IMR-90 (cell line): ENCODE measurements around the gene SLC22A7.

Experiments used
- BHLHE40 ChIP-seq: fragments of 150-350 bp; IDR thresholded peaks from 2 replicates; pipeline ENCODE4 v1.6.1; 2016; ENCODE audit warnings: mild to moderate bottlenecking, low read depth, low read length
- CEBPB ChIP-seq: IDR thresholded peaks from 2 replicates; pipeline ENCODE4 v1.6.1; 2012; ENCODE audit warnings: low read depth, low read length, improper control_type of control experiment
- CHD1 ChIP-seq: IDR thresholded peaks from 2 replicates; pipeline ENCODE4 v1.6.1; 2012; ENCODE audit warnings: low read depth, low read length, improper control_type of control experiment
- MAFK ChIP-seq: IDR thresholded peaks from 2 replicates; pipeline ENCODE4 v1.6.1; 2012; ENCODE audit warnings: low read depth, low read length, improper control_type of control experiment
- MXI1 ChIP-seq: IDR thresholded peaks from 2 replicates; pipeline ENCODE4 v1.6.1; 2012; ENCODE audit warnings: low read depth, mild to moderate bottlenecking, low read length, moderate library complexity, borderline replicate concordance
- NFE2L2 ChIP-seq: fragments of 150-350 bp; IDR thresholded peaks from 2 replicates; pipeline ENCODE4 v1.6.1; 2016; ENCODE audit warnings: low read depth, mild to moderate bottlenecking, low read length
- POLR2A ChIP-seq: IDR thresholded peaks from 2 replicates; pipeline ENCODE4 v1.6.1; 2012; ENCODE audit warnings: mild to moderate bottlenecking, low read depth, low read length
- RAD21 ChIP-seq: IDR thresholded peaks from 2 replicates; pipeline ENCODE4 v1.6.1; 2012; ENCODE audit warnings: low read length, improper control_type of control experiment
- RFX5 ChIP-seq: IDR thresholded peaks from 2 replicates; pipeline ENCODE4 v1.8.0; 2012; ENCODE audit warnings: low read depth, mild to moderate bottlenecking, low read length, moderate library complexity
- SMC3 ChIP-seq: fragments of 150-350 bp; IDR thresholded peaks from 2 replicates; pipeline ENCODE4 v1.6.1; 2016; ENCODE audit warnings: low read depth, mild to moderate bottlenecking, antibody characterized with exemption, low read length, moderate library complexity
- TF ChIP-seq, protein P1 (sequence below): conservative IDR thresholded peaks from 2 replicates; pipeline ENCODE4 v1.5.1; 2012; ENCODE audit warnings: mild to moderate bottlenecking, low read depth, low read length, improper control_type of control experiment
- TF ChIP-seq, protein P2 (sequence below): fragments of 150-350 bp; IDR thresholded peaks from 2 replicates; pipeline ENCODE4 v1.6.1; 2017; ENCODE audit warnings: mild to moderate bottlenecking, antibody characterized with exemption, low read length, low read depth

DNA sequence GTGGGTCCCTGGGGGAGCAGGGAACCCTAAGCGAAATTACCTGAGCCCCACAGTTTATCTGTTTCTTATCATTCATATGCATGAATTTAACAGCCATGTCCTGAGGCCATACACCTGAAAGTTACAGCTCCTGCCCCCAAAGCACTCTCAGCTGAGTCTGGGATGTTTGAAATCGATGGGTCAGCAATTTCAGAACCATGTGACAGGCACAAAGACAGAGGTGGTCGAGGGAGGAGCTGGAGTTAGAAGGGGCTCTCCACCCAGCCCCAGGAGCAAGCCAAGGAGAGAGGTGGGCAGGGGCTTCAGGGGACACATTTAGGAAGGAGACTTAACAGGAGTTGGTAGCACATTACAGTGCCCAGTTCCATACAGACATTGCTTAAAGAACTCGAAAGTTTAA is 39.9 kb upstream of the SLC22A7 start:
- peak; percentile 84 for TF ChIP-seq MAFK
- TF ChIP-seq, protein P1, sequence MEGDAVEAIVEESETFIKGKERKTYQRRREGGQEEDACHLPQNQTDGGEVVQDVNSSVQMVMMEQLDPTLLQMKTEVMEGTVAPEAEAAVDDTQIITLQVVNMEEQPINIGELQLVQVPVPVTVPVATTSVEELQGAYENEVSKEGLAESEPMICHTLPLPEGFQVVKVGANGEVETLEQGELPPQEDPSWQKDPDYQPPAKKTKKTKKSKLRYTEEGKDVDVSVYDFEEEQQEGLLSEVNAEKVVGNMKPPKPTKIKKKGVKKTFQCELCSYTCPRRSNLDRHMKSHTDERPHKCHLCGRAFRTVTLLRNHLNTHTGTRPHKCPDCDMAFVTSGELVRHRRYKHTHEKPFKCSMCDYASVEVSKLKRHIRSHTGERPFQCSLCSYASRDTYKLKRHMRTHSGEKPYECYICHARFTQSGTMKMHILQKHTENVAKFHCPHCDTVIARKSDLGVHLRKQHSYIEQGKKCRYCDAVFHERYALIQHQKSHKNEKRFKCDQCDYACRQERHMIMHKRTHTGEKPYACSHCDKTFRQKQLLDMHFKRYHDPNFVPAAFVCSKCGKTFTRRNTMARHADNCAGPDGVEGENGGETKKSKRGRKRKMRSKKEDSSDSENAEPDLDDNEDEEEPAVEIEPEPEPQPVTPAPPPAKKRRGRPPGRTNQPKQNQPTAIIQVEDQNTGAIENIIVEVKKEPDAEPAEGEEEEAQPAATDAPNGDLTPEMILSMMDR, result no peak
- no peak for TF ChIP-seq RAD21
- TF ChIP-seq POLR2A, result no peak
- no peak for TF ChIP-seq SMC3
- TF ChIP-seq CHD1, result no peak
- no peak for TF ChIP-seq MXI1
- TF ChIP-seq NFE2L2, result no peak
- no peak for TF ChIP-seq BHLHE40
- TF ChIP-seq CEBPB, result no peak
- TF ChIP-seq RFX5, result no peak
- TF ChIP-seq, protein P2, sequence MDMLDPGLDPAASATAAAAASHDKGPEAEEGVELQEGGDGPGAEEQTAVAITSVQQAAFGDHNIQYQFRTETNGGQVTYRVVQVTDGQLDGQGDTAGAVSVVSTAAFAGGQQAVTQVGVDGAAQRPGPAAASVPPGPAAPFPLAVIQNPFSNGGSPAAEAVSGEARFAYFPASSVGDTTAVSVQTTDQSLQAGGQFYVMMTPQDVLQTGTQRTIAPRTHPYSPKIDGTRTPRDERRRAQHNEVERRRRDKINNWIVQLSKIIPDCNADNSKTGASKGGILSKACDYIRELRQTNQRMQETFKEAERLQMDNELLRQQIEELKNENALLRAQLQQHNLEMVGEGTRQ, result no peak
